T-cell (primary cell): ENCODE measurements around the gene TSACC. TPM values are rescaled to one million over a fixed set of nuclear protein-coding genes. Genes with fewer than 3 reads are reported as not detected.

Experiments
- ATAC-seq, 4 experiments: fragments of 200-7000 bp in 3 of 4; fragments of 150-1000 bp in 1 of 4; cut with Tn5 transposase; replicated peaks in 1 of 4; 1 replicate in 3 of 4; 2 replicates in 1 of 4; pipeline ENCODE4 v1.10.0; 2021; ENCODE audit warnings: moderate library complexity in 3 of 4, mild to moderate bottlenecking in 2 of 4, moderate number of reproducible peaks in 1 of 4
- CTCF ChIA-PET, 2 donors: fragments of 300-600 bp; sonication (Branson Sonifier 250); formaldehyde crosslinking; loops; one replicate each; lab custom pipeline; 2022; ENCODE audit warnings: antibody characterized with exemption in 2 of 2; lab: Charles Lee
- POLR2A ChIA-PET, 2 donors: fragments of 300-600 bp; sonication (Branson Sonifier 250); formaldehyde crosslinking; loops; one replicate each; lab custom pipeline; 2022; ENCODE audit warnings: antibody characterized with exemption in 2 of 2; lab: Charles Lee
- DNase-seq, 35 experiments: peaks; one replicate each; pipeline versions ENCODE4 v3.0.0 to v3.0.0-alpha.2; 2013 to 2023
- H3K27ac ChIP-seq: one replicate; pipeline ENCODE4 v1.5.1; 2013; ENCODE audit warnings: low read length
- H3K27me3 ChIP-seq, 2 experiments: replicated peaks in 1 of 2; 1 replicate in 1 of 2; 2 replicates in 1 of 2; pipeline versions ENCODE4 v1.6.1 to v1.7.0; 2013; ENCODE audit warnings: low read length in 1 of 2, mixed read lengths in 1 of 2; ENCODE audit not compliant: control insufficient read depth in 2 of 2, insufficient read depth in 2 of 2; ENCODE audit errors: extremely low read depth in 1 of 2
- H3K36me3 ChIP-seq, 2 donors: 1 replicate in 1 of 2; 2 replicates in 1 of 2; pipeline versions ENCODE4 v1.6.1 to v1.7.0; 2013; ENCODE audit warnings: low read length in 1 of 2; ENCODE audit not compliant: control insufficient read depth in 2 of 2, insufficient read depth in 1 of 2; ENCODE audit errors: extremely low read depth in 1 of 2
- H3K4me1 ChIP-seq, 2 experiments: 1 replicate in 1 of 2; 2 replicates in 1 of 2; pipeline versions ENCODE4 v1.6.1 to v1.7.0; 2013; ENCODE audit warnings: low read length in 2 of 2, mixed read lengths in 1 of 2; ENCODE audit not compliant: insufficient read depth in 2 of 2, control insufficient read depth in 1 of 2; ENCODE audit errors: extremely low read depth in 1 of 2
- H3K4me3 ChIP-seq, 2 donors: 1 replicate in 1 of 2; 2 replicates in 1 of 2; pipeline versions ENCODE4 v1.5.1 to v1.7.0; 2013; ENCODE audit warnings: mild to moderate bottlenecking in 2 of 2, low read length in 1 of 2, moderate library complexity in 1 of 2; ENCODE audit not compliant: control insufficient read depth in 1 of 2; ENCODE audit errors: extremely low read depth in 1 of 2
- H3K9me3 ChIP-seq: 2 replicates; pipeline ENCODE4 v1.7.0; 2013
- H3K27ac Mint-ChIP-seq, 2 donors: one replicate each; pipeline ENCODE4 v1.8.0; 2020 to 2021; ENCODE audit warnings: mild to moderate bottlenecking in 2 of 2, mixed read lengths in 2 of 2
- H3K27me3 Mint-ChIP-seq, 2 donors: one replicate each; pipeline ENCODE4 v1.8.0; 2021 to 2022; ENCODE audit warnings: mixed read lengths in 2 of 2
- H3K36me3 Mint-ChIP-seq: one replicate; pipeline ENCODE4 v1.8.0; 2021; ENCODE audit warnings: mixed read lengths
- H3K4me1 Mint-ChIP-seq, 3 donors: one replicate each; pipeline ENCODE4 v1.8.0; 2020 to 2022; ENCODE audit warnings: mixed read lengths in 3 of 3, mild to moderate bottlenecking in 1 of 3
- H3K4me3 Mint-ChIP-seq, 3 donors: one replicate each; pipeline ENCODE4 v1.8.0; 2020 to 2022; ENCODE audit warnings: mild to moderate bottlenecking in 3 of 3, mixed read lengths in 3 of 3, moderate library complexity in 3 of 3
- H3K9me3 Mint-ChIP-seq, 3 donors: one replicate each; pipeline ENCODE4 v1.8.0; 2020 to 2022; ENCODE audit warnings: mixed read lengths in 3 of 3
- WGBS: methylation state at CpG from one replicate; pipeline ENCODE4 v1.1.5; 2013; ENCODE audit warnings: missing lambda C conversion rate; ENCODE audit not compliant: insufficient coverage; 5-methylcytosine and 5-hydroxymethylcytosine counted together
- total RNA-seq, 35 experiments: library from RNA in 6 of 35; stranded (reverse) in 6 of 35; fragments of 120-200 nt in 1 of 35; gene quantifications; one replicate each; pipeline versions ENCODE4 v1.2.1 to v1.2.4 and lab custom pipeline; 2013 to 2026

TSACC gene
- total RNA-seq, 5 donors from 2014 or later (not counting 1 experiment from before 2014, with no cell fraction given), result 0.93 TPM; not detected in 4

DNA sequence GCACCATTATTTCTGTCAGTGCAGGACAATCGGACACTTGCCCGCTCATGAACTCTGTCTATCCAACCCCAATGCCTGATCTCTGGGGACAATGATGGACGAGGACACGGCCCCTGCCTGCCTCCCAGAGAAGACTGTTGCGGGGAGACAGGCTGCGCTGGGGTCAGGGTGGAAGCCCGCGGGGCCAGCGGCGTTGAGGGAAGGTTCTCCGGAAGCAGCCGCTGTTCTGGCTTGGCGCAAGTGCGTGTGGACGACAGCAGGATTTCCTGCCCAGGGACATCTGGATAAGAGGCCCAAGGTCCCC lies 49.5 kb downstream of the TSACC start:
- Mint-ChIP-seq H3K4me3 (no peak overlapping the region), H3K4me1 (peaks cover 4 to 10% (median 5%) of the 10 kb centered on the region in 3 donors), H3K27ac (no peak overlapping the region), H3K36me3 (no peaks in the 10 kb centered on the region), H3K9me3 (no peaks in the 10 kb centered on the region), H3K27me3 (peaks cover 28 to 50% of the 10 kb centered on the region in 2 donors)
- ChIA-PET POLR2A (no interaction called here), CTCF (interaction anchor here (3.1 to 3.9 kb wide), 2 partner anchors 55 to 58 kb away, joined by 19 to 143 read pairs; no protein-coding TSS in a partner anchor)
- Histone ChIP-seq H3K9me3 (no peaks in the 10 kb centered on the region), H3K27ac (no peak overlapping the region), H3K36me3 (no peaks in the 10 kb centered on the region), H3K27me3 (peaks cover 4 to 74% of the 10 kb centered on the region in 2 experiments), H3K4me3 (no peak overlapping the region), H3K4me1 (peaks cover 0 to 13% of the 10 kb centered on the region in 2 experiments)
- WGBS, result 30% methylated on average over 15 of the region's 15 CpGs
- DNase-seq, result no peak
- no peak for ATAC-seq

DNA sequence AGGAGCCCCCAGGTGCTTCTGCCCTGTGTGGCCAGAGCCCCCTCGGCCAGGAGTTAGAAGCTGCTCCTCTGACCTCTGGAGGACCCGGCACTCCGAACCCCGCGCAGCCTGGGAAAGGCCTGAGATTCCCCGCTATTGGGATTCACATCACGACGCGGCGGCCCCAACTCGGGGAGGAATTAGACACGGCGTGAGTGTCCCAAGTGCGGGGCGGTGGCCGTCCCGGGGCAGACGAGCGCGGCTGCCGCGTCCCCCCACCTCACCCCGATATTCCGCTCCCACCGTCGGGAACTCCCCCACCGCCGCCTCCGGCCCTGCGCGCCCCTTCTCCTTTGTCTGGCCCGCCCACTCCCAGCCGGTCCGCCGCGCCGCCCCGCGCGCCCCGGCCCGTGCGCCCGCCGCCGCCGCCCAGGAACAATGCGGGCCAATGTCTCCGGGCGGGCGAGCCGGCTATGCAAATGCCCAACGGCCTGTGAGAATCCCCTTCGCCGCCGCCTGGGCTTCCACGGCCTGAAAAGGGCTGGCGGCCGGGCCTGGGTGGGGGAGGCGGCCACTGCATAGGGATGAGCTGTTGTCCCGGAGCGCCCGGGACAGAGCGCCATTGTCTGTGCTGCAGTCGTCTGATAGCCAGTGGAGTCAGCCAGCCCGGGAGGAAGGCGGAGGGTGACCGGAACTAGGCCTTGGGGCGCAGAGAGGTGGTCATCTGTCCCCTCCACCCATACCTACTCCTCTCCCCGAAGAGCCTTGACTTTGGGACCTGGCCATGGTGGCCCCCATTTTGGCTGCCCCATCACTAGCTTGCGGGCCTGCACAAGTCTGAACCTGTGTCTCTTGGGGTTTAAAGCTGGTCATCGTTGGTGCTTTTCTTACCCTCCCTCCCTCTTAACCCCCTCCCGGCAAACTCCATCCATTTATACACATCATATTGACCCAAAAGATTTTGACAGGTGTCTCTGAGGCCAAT lies 50.1 kb downstream of the TSACC start:
- Histone ChIP-seq H3K4me1 (peaks cover 0 to 13% of the 10 kb centered on the region in 2 experiments), H3K9me3 (no peaks in the 10 kb centered on the region), H3K27ac (no peak overlapping the region), H3K36me3 (no peaks in the 10 kb centered on the region), H3K4me3 (no peak overlapping the region), H3K27me3 (peaks cover 4 to 76% of the 10 kb centered on the region in 2 experiments)
- no peak for ATAC-seq
- WGBS, result 21% methylated on average over 69 of the region's 73 CpGs
- CTCF ChIA-PET, result interaction anchor here in 1 of 2 donors (0.5 to 1.0 kb wide), 2 partner anchors 57 to 298 kb away, joined by 3 to 4 read pairs; no protein-coding TSS in a partner anchor
- POLR2A ChIA-PET, result no interaction called here
- no peak overlapping the region for H3K4me3 Mint-ChIP-seq
- no peaks in the 10 kb centered on the region for H3K9me3 Mint-ChIP-seq
- H3K4me1 Mint-ChIP-seq, result peaks cover 4 to 10% (median 5%) of the 10 kb centered on the region in 3 donors
- no peak for DNase-seq
- peaks cover 33 to 52% of the 10 kb centered on the region in 2 donors for H3K27me3 Mint-ChIP-seq
- H3K36me3 Mint-ChIP-seq, result no peaks in the 10 kb centered on the region
- no peak overlapping the region for H3K27ac Mint-ChIP-seq

DNA sequence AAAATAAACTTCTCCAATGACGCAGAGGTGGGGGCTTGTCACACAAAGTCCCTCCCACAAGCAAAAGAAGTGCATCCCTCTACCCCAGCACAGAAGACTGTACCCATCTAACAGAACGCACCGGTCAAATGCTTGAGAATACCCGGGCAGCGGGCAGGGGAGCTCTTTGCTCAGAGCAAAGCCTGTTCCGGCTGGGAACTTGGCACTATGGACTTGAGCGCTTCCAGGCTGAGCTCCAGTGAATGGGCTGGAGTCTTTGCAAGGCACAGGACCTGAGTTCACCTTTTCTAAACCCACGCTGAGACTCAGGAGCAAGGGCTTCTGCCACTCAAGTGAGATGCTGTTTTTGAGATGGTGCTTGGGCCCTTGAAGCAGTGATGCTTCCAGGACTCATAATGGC lies 51.0 kb downstream of the TSACC start:
- no peaks in the 10 kb centered on the region for H3K36me3 ChIP-seq
- H3K4me3 Mint-ChIP-seq, result no peak overlapping the region
- H3K27ac Mint-ChIP-seq, result no peak overlapping the region
- POLR2A ChIA-PET, result no interaction called here
- H3K9me3 Mint-ChIP-seq, result no peaks in the 10 kb centered on the region
- CTCF ChIA-PET, result no interaction called here
- H3K27ac ChIP-seq, result no peak overlapping the region
- no peaks in the 10 kb centered on the region for H3K9me3 ChIP-seq
- DNase-seq, result no peak
- no peak overlapping the region for H3K4me3 ChIP-seq
- peaks cover 0 to 13% of the 10 kb centered on the region in 2 experiments for H3K4me1 ChIP-seq
- H3K36me3 Mint-ChIP-seq, result no peaks in the 10 kb centered on the region
- H3K27me3 Mint-ChIP-seq, result peaks cover 33 to 52% of the 10 kb centered on the region in 2 donors
- no peak for ATAC-seq
- H3K27me3 ChIP-seq, result peaks cover 4 to 80% of the 10 kb centered on the region in 2 experiments
- 92% methylated on average over 8 of the region's 8 CpGs for WGBS
- H3K4me1 Mint-ChIP-seq, result peaks cover 4 to 10% (median 5%) of the 10 kb centered on the region in 3 donors

DNA sequence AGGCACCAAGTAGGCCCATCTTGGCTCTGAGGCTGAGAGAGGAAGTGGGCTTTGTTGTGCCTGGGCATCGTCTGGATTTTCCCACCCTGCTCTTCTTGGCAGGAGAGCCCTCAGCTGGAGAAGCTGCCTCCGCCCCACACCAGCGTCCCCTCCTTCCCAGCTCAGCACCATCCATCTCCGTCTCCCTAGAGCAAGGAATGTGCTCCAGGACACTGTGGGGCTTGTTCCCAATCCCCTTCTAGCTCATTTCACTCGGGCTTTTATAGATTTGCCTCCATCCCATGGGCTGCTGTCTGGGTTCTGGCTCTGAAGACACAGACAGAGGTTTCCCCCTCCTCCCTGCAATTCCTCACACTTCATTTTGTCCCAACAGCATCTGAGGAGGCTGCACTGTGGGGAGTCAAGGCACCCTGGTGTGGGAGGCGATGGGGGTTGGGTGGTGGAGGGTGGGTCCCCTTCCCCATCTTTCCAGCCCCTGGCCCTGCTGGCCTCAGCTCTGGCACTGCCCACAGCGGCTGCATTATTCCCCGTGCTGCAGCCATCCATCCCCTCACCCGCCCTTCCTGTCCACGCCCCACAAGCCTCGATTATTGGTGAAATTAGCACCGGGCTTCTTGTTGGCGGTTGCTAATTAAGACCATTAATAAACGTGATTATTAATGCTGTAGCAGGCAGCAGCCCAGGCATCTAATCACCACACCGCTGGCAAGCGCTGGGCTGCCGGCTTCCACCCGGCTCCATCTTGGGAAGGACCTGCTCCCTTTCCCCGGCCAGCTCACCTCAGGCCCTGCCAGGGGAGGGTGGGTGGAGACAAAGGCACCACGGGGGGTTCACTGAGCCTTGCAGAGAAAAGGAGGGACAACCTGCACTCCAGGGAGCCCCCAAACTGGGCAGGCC lies 52.4 kb downstream of the TSACC start:
- Mint-ChIP-seq H3K4me3 (no peak overlapping the region), H3K9me3 (no peaks in the 10 kb centered on the region), H3K27ac (no peak overlapping the region), H3K4me1 (peaks cover 3 to 5% (median 3%) of the 10 kb centered on the region in 3 donors), H3K36me3 (no peaks in the 10 kb centered on the region), H3K27me3 (peaks cover 33 to 53% of the 10 kb centered on the region in 2 donors)
- DNase-seq (no peak), ATAC-seq (no peak)
- Histone ChIP-seq H3K27ac (no peak overlapping the region), H3K4me1 (peaks cover 0 to 9% of the 10 kb centered on the region in 2 experiments), H3K36me3 (no peaks in the 10 kb centered on the region), H3K27me3 (peaks cover 4 to 74% of the 10 kb centered on the region in 2 experiments), H3K4me3 (no peak overlapping the region), H3K9me3 (no peaks in the 10 kb centered on the region)
- ChIA-PET POLR2A (interaction anchor here in 1 of 2 donors (0.7 kb wide), 1 partner anchor 76 kb away, joined by 6 read pairs; no protein-coding TSS in a partner anchor), CTCF (no interaction called here)
- 82% methylated on average over 17 of the region's 20 CpGs for WGBS

DNA sequence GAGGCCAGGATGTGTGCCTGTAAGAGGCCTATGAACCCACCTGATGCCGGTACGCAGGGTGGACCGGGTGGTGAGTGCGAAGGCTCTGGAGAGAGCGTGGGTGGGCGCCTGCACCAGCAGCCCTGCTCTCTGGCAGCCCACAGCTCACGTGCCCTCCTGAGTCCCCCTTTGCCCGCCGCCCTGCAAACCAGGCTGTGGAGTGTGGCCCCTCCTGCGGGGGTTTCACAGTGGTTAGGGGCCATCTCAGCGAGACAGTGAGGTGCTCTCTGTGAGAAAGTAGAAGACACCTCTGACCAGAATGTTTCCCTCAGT lies 53.0 kb downstream of the TSACC start:
- ATAC-seq (no peak), DNase-seq (no peak)
- H3K9me3 ChIP-seq, result no peaks in the 10 kb centered on the region
- Mint-ChIP-seq H3K9me3 (no peaks in the 10 kb centered on the region), H3K27ac (no peak overlapping the region), H3K27me3 (peaks cover 33 to 50% of the 10 kb centered on the region in 2 donors), H3K4me3 (no peak overlapping the region), H3K4me1 (no peaks in the 10 kb centered on the region), H3K36me3 (no peaks in the 10 kb centered on the region)
- no peak overlapping the region for H3K4me3 ChIP-seq
- no peaks in the 10 kb centered on the region for H3K36me3 ChIP-seq
- peaks cover 0 to 2% of the 10 kb centered on the region in 2 experiments for H3K4me1 ChIP-seq
- H3K27me3 ChIP-seq, result peaks cover 4 to 73% of the 10 kb centered on the region in 2 experiments
- ChIA-PET POLR2A (no interaction called here), CTCF (no interaction called here)
- WGBS, result 87% methylated on average over 11 of the region's 11 CpGs
- no peak overlapping the region for H3K27ac ChIP-seq

DNA sequence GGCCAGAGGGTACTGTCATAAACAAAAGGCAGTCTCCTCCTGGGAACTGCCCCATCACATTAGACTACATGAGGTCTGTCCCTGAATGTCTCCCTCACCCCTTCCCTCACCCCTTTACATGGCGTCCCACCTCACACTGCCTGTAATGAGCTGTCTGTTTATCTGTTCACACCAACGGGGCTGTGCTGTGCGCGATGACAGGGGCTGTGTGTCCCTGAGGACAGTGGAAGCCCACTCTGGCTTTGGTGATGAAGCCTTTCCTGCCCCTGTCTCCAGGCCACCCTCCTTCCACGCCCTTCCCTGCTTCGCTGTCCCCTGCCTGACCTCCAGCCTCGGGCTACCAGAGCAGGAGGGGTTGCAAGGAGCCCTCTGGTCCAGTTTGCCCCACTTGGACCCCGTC lies 53.4 kb downstream of the TSACC start:
- no peaks in the 10 kb centered on the region for H3K9me3 ChIP-seq
- Mint-ChIP-seq H3K4me1 (no peaks in the 10 kb centered on the region), H3K27me3 (peaks cover 31 to 50% of the 10 kb centered on the region in 2 donors), H3K36me3 (no peaks in the 10 kb centered on the region), H3K4me3 (no peak overlapping the region), H3K27ac (no peak overlapping the region), H3K9me3 (no peaks in the 10 kb centered on the region)
- H3K4me1 ChIP-seq, result peaks cover 0 to 2% of the 10 kb centered on the region in 2 experiments
- ATAC-seq (no peak), DNase-seq (no peak)
- H3K36me3 ChIP-seq, result no peaks in the 10 kb centered on the region
- H3K27ac ChIP-seq, result no peak overlapping the region
- H3K27me3 ChIP-seq, result peaks cover 2 to 70% of the 10 kb centered on the region in 2 experiments
- H3K4me3 ChIP-seq, result no peak overlapping the region
- ChIA-PET POLR2A (no interaction called here), CTCF (no interaction called here)
- 75% methylated on average over 5 of the region's 8 CpGs for WGBS
